NCI-H1694 (cell line): ENCODE data around the gene ATXN1L.
"Not testable (repeated sequence)": the region's sequence is repeated elsewhere in the genome, so short reads cannot be mapped to it uniquely, and the experiment has no call there.

Source experiments
- DNase-seq: peaks from one replicate; lab custom pipeline; 2025; lab: John Stamatoyannopoulos, UW

The ATXN1L gene

GRCh38 chr16:71845639-71846430 is at the start of gene ATXN1L:
TSS of gene ATXN1L (plus strand) at chr16:71845976. CDS start at chr16:71849741, 3,765 bp downstream.
- DNase-seq, result peak; percentile 74

GRCh38 chr16:71796501-71797097 is 49.2 kb upstream of the ATXN1L start:
- DNase-seq, result no peak

- no peak for DNase-seq
These were observed 42.5 kb upstream of the ATXN1L start for GRCh38 chr16:71803305-71803690.

GRCh38 chr16:71807905-71808592 is 37.7 kb upstream of the ATXN1L start:
- DNase-seq, result no peak

GRCh38 chr16:71808593-71809459 is 37.0 kb upstream of the ATXN1L start, which contains the start of gene AP1G1:
TSS of gene AP1G1 (minus strand) at chr16:71808834. CDS start at chr16:71789479, 19,355 bp downstream.
- DNase-seq, result peak; percentile 92

GRCh38 chr16:71810155-71810530 is 35.6 kb upstream of the ATXN1L start:
- DNase-seq, result not testable (repeated sequence)

- DNase-seq, result no peak
These were observed 34.4 kb upstream of the ATXN1L start for GRCh38 chr16:71811261-71811803.

- DNase-seq, result not testable (repeated sequence)
These were observed 28.6 kb upstream of the ATXN1L start for GRCh38 chr16:71817155-71817500.

- no peak for DNase-seq
These were observed 19.2 kb upstream of the ATXN1L start for GRCh38 chr16:71826533-71827017.

- no peak for DNase-seq
These were observed 15.4 kb upstream of the ATXN1L start for GRCh38 chr16:71830359-71830758.

GRCh38 chr16:71831698-71832097 is 14.1 kb upstream of the ATXN1L start:
- DNase-seq, result not testable (repeated sequence)

- not testable (repeated sequence) for DNase-seq
These were observed 13.7 kb upstream of the ATXN1L start for GRCh38 chr16:71832112-71832511.

- no peak for DNase-seq
These were observed 11.5 kb upstream of the ATXN1L start for GRCh38 chr16:71834291-71834690.

GRCh38 chr16:71837150-71837549 is 8.6 kb upstream of the ATXN1L start:
- no peak for DNase-seq

GRCh38 chr16:71840052-71840451 is 5.7 kb upstream of the ATXN1L start:
- no peak for DNase-seq

GRCh38 chr16:71843572-71843971 is 2.2 kb upstream of the ATXN1L start:
- no peak for DNase-seq

GRCh38 chr16:71846431-71846830 is 655 bp downstream of the ATXN1L start:
- DNase-seq, result no peak

GRCh38 chr16:71847096-71847495 is 1.3 kb downstream of the ATXN1L start:
- DNase-seq, result no peak

GRCh38 chr16:71848622-71849021 is 2.8 kb downstream of the ATXN1L start:
- no peak for DNase-seq

- no peak for DNase-seq
These were observed 6.0 kb downstream of the ATXN1L start for GRCh38 chr16:71851746-71852145.

GRCh38 chr16:71852158-71852557 is 6.4 kb downstream of the ATXN1L start:
- DNase-seq, result no peak

- no peak for DNase-seq
These were observed 6.8 kb downstream of the ATXN1L start for GRCh38 chr16:71852561-71852960.
